HG02840 (cell line): ENCODE measurements around the gene INPP4B.
"Not testable (repeated sequence)": the region's sequence is repeated elsewhere in the genome, so short reads cannot be mapped to it uniquely, and the experiment has no call there.

Experiments used
- ATAC-seq: cut with Tn5 transposase; IDR thresholded peaks from one replicate; pipeline ENCODE4 v1.9.1; 2021; ENCODE audit warnings: mild to moderate bottlenecking, moderate library complexity, moderate number of reproducible peaks; ENCODE audit not compliant: unreplicated experiment, low FRiP score

INPP4B gene

GRCh38 chr4:142079959-142080358 is 766.1 kb downstream of the INPP4B start:
- no peak for ATAC-seq

GRCh38 chr4:142077048-142077447 is 769.1 kb downstream of the INPP4B start:
- no peak for ATAC-seq

GRCh38 chr4:142068304-142068703 is 777.8 kb downstream of the INPP4B start:
- not testable (repeated sequence) for ATAC-seq

DNA sequence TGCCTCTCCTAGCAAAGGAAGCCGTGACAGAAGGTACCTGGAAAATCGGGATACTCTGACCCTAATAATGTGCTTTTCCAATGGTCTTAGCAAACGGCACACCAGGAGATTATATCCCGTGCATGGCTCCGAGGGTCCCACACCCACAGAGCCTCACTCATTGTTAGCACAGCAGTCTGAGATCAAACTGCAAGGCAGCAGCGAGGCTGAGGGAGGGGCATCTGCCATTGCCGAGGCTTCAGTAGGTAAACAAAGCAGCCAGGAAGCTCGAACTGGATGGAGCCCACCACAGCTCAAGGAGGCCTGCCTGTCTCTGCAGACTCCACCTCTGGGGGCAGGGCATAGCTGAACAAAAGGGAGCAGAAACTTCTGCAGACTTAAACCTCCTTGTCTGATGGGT is 779.5 kb downstream of the INPP4B start:
- not testable (repeated sequence) for ATAC-seq

GRCh38 chr4:142065086-142065647 is 780.9 kb downstream of the INPP4B start:
- no peak for ATAC-seq

GRCh38 chr4:142064181-142064580 is 781.9 kb downstream of the INPP4B start:
- ATAC-seq, result no peak

DNA sequence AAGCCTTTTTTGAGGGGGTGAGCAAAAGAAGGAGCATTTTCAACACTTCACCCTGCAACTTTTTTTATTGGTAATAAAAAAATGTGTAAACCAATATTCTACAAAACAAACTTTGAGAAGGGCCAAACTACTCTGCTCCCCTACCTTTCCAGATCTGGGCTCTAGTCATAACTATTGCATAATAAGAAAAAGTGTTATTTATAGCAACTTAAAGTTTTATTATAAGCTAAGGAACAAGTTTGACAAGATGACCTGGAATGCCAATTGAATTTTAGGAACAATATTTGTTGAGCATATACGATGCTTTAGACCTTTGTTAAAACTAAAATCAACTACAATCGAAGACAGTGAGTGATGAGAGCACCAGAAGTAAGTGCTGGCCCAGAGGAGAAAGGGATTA is 800.1 kb downstream of the INPP4B start:
- ATAC-seq, result no peak

- ATAC-seq, result no peak
Observed at GRCh38 chr4:142044271-142044670, 801.8 kb downstream of the INPP4B start.

DNA sequence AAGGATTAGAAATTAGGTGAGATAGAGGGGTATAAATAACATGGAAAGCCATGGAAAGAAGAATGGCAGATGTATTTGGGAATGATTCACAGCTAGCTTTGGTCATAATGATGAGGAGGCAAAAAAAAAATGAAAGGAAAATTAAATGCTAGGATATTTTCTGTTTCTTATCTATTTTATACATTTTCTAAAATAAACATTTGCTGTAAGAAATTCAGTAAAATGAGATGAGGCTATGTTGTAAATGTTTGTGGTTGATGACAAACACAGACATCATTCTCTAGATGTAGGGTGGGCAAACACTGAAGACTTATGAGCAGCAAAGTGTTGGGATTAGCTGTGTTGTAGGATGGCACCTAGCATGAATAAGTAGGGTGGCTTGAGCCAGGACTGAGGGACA is 802.6 kb downstream of the INPP4B start:
- no peak for ATAC-seq

DNA sequence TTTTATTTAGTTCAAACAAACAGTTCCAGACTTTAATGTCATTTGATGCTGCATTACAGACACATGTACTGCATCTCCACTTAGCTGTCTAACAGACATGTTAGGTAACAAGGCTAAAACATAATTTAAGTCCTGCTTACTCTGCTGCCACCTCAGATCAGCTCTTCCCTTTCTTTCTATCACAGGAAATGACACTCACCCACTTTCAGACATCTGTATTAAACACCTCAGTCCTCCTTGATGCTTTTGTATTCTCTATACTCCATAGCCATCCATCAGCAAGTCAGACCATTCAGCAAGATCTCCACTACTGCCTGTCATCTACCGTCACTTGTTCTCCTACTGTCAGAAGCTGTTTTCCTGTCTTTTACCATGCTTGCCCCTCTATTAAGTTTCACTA is 804.3 kb downstream of the INPP4B start:
- ATAC-seq, result no peak

GRCh38 chr4:142040043-142040442 is 806.1 kb downstream of the INPP4B start:
- no peak for ATAC-seq

GRCh38 chr4:142036795-142037583 is 809.1 kb downstream of the INPP4B start:
- no peak for ATAC-seq

- ATAC-seq, result no peak
Observed at GRCh38 chr4:142035566-142035965, 810.5 kb downstream of the INPP4B start.

DNA sequence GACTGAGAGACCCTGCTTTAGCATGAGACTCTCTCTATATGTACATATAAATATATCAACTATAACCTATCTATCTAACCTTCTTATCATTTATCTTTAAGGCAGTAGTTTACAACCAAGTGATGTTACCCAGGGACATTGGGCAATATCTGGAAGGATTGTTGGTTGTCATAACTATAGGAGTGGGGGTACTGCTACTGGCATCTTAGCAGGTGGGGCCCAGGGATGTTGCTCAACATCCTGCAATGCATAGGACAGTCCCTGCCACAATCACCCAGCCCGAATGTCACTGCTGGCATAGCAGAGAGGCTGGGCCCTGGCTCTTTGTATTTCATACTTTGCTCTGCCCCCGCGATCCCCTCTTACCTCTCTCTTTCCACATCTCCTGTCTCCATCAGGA is 812.0 kb downstream of the INPP4B start:
- ATAC-seq, result no peak

DNA sequence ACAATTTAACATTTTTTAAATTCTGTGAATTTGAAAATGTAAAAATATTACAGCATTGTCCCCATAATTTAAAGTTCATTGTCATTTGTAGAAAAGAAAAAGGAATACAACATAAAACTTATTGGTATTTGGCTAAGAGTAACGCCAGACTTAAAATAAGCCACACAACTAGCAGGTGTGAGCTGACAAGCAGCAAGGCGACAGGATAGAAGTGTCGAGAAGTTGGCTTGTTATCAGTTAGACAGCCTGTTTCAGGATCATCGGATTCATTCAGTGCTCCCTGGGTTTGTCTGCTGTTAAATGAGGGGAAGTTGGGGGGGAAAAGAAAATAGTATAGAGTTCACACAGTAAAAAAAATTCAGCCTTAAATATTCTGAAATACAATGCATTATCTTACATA is 816.1 kb downstream of the INPP4B start:
- ATAC-seq, result no peak

GRCh38 chr4:142021761-142022160 is 824.3 kb downstream of the INPP4B start:
- no peak for ATAC-seq

- ATAC-seq, result no peak
Observed at GRCh38 chr4:142021181-142021580, 824.9 kb downstream of the INPP4B start.

DNA sequence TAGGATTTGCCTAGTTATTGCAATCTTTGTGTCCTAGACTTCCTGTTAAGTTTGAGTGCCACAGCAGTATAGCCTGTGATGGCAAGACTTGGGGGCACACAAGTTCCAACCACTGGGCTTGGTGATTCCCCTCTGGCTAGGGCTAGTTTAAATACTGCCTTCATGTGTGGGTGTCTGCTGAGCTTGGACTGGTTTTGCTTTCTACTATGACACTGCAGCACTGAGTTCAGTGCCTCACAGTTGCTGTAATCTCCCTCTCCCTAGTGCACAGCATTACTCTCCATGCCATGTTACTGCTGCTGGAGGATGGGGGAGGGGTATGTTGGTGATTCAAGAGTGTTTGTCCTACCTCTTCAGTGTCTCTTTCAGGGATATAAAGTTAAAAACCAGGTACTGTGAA is 830.1 kb downstream of the INPP4B start:
- no peak for ATAC-seq

DNA sequence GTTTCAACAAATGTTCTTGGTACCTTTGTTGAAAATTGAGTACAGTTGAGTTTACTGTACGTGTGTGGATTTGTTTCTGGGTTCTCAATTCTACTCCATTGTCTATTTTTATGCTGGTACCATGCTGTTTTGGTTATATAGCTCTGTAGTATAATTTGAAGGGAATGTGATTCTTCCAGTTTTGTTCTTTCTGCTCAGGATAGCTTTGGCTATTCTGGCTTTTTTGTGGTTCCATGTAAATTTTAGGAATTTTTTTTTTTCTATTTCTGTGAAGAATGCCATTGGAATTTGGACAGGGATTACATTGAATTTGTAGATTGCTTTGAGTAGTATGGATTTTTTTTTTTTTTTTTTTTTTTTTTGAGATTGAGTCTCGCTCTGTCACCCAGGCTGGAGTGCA is 836.4 kb downstream of the INPP4B start:
- no peak for ATAC-seq

- ATAC-seq, result no peak
Observed at GRCh38 chr4:142005519-142005918, 840.6 kb downstream of the INPP4B start.

GRCh38 chr4:141999446-142000143 is 846.5 kb downstream of the INPP4B start:
- no peak for ATAC-seq

GRCh38 chr4:141995056-141995455 is 851.0 kb downstream of the INPP4B start:
- ATAC-seq, result no peak
